ENCODE data around the gene GTF3C5.
"Not testable (repeated sequence)": the region's sequence is repeated elsewhere in the genome, so short reads cannot be mapped to it uniquely, and the experiment has no call there.

The GTF3C5 gene

GRCh38 chr9:133072210-133072609 is 41.4 kb downstream of the GTF3C5 start:
- DNase-seq: not testable (repeated sequence)

DNA sequence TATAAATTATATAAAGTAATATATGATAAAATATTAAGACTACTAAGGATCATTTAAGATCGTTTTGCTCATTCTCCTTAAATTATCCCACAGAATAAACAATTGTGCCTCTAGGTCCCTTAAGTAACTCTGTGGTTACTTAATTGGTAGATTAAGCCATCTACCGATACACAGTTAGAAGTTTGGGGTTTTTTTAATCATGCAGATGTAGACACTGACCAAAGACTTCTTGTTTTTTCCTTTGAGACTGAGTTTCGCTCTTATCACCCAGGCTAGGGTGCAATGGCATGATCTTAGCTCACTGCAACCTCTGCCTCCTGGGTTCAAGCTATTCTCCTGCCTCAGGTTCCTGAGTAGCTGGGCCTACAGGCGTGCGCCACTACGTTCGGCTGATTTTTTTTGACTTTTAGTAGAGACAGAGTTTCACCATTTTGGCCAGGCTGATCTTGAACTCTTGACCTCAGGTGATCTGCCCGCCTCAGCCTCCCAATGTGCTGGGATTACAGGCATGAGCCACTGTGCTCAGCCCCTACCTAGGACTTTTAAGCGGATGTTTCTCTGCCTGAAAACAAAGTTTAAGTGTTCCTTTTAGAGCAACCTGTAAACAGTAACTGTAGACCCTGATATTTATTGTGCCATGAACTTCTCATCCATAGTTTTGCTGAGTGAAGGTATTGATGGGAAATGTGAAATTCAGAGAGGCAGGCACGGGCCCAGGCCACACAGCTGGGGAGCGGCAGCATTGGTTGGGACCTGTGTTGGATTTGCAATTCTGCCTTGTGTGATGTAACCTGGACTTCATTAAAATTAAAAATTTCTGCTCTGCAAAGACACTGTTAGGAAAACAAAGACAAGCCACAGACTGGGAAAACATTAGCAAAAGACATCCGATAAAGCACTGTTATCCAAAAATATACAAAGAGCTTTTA is 42.6 kb downstream of the GTF3C5 start:
- DNase-seq: no peak

- DNase-seq: no peak
Measured at GRCh38 chr9:133074111-133074651, 43.4 kb downstream of the GTF3C5 start.

DNA sequence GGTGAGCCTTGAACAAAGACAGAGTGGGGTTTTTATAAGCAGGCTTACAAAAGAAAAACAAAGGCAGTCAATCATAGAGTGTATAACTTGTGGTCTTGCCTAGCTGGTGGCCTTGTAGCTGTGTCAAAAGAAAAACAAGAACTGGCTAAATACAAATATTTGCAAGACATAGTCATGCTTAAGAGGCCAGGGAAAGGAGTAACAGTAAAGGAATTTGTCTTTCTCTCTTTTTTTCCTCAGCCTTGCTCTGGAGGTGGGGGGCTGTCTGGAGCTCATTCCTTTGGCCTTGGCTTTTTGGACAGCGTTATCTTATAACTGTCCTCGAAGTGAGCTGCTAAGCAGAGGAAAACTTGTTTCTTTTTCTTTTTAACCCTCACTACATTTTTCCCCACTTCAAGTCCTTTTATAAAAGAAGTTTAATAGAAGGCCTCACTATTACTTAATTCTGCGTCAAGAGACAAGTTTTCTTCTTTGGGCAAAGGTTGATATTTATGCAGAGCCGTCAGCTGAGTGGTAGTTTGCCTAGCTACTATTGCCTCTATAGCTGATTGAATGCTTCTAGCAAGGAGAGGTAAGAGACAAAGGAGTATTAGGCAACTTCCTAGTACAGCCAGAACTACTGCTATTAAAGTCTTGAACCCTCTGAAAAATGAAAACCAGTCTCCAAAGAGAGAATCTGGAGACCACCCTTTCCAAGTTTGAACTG is 45.3 kb downstream of the GTF3C5 start:
- no peak for DNase-seq

- DNase-seq: no peak
Measured at GRCh38 chr9:133076691-133077090, 45.9 kb downstream of the GTF3C5 start.

GRCh38 chr9:133078486-133078885 is 47.7 kb downstream of the GTF3C5 start:
- DNase-seq: no peak

- DNase-seq: no peak
Measured at GRCh38 chr9:133080161-133080560, 49.4 kb downstream of the GTF3C5 start.

DNA sequence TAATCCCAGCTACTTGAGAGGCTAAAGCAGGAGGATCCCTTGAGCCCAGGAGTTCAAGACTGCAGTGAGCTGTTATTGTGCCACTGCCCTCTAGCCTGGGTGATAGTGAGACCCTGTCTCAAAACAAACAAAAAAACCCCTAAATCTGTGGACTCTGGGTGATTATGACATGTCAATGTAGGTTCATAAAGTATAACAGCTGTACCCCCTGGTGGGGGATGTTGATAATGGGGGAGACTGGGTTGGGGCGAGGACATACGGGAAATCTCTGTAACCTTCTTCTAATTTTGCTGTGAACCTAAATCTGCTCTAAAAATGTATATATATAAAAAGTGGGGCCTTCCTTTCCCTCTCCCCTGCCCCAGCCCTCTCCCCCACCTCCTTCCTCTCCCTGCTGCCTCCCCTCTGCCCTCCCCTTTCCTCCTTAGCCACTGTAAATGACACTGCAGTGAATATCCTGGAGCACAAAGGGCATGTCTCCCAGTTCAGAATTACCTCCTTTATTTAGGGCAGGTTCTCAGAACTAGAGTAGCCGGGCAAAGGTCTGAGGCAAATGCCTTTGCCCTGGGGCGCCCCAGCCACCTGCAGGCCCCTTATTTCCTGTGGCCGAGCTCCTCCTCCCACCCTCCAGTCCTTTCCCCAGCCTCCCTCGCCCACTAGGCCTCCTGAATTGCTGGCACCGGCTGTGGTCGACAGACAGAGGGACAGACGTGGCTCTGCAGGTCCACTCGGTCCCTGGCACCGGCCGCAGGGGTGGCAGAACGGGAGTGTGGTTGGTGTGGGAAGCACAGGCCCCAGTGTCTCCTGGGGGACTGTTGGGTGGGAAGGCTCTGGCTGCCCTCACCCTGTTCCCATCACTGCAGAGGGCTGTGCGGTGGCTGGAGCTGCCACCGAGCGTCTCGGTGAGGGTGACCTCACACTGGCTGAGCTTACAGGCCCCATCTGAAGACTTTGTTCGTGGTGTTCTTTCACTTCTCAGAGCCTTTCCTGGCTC is 50.3 kb downstream of the GTF3C5 start:
- not testable (repeated sequence) for DNase-seq

- DNase-seq: not testable (repeated sequence)
Measured at GRCh38 chr9:133081957-133082644, 51.3 kb downstream of the GTF3C5 start.

GRCh38 chr9:133083688-133084087 is 52.9 kb downstream of the GTF3C5 start:
- DNase-seq: not testable (repeated sequence)

- not testable (repeated sequence) for DNase-seq
Measured at GRCh38 chr9:133086212-133086860, 55.5 kb downstream of the GTF3C5 start.

GRCh38 chr9:133086894-133087293 is 56.1 kb downstream of the GTF3C5 start:
- DNase-seq: no peak

DNA sequence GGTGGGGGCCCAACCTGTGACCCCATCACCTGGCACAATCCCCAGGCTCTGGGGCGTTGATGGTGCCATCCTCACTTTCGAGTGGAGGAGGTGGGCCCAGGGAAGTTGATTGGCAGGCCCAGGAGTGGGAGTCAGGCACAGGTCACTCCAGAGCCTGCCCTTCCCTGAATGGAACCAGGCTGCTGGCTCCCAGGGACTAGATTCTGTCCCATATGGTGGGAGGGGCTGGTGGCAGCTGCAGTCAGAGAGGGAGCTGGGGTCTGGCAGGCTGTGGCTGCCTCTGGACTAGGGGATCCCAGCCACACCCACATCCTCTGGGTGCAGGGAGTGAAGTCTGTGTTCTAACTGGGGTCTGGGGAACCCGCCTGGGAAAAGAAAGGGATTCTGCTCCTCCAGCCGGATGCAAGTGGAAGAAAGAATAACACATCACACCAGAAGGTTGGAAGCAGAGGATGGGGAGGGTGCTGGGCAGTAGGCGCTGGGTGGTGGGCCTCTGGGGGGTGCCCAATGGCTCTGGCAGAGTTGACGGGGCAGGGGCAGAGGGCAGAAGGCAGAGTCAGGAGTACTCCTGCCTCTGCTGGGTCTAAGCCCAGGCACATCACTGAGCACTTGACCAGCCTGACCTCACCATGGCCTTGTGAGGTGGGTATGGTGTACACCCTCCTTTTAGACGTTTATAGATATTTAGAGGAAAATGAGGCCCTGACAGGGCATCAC is 56.8 kb downstream of the GTF3C5 start:
- DNase-seq: no peak

DNA sequence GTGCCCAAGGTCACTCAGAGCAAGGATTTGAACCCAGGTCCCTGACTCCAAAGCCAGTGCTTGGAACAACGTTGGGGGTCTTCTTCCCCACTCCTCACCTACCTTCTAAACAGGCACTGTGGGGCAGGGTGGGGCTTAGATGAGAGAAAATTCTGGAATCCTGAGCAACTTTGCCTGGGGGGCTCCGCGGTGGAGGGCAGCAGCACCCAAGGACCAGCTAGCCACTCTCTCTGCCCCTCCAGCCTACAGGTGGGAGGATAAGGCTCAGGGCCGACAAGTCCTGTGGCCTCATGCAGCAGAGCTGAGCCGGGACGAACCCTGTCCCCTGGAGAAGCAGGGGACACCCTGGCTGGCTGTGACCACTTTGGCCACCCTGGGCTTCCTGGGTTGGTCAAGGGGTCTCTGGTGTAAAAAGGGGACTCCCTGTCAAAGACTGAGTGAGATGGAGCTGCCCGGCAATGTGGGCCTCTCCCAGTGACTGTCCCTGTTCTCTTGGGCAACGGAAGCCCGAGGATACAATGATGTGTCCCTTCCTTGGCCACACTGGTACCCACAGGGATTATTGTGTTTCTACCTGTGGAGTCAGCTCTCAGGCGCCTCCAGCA is 57.5 kb downstream of the GTF3C5 start:
- DNase-seq: no peak

DNA sequence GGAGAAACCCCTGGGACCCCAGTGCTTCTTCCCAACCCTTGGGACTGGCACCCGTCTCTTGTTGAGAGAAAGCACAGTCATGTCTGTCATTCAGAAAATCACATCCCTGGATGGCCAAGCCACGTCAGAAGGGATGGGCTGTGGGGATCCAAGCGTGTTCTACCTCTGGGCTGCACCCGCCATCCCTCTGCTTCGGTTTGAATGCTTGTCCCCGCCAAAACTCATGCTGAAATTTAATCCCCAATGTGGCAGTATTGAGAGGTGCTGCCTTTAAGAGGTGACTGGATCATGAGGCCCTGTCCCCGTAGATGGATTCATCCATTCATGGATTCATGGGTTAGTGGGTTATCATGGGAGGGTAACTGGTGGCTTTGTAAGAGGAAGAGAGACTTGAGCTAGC is 58.0 kb downstream of the GTF3C5 start:
- DNase-seq: no peak

- DNase-seq: peak; percentile 28
Measured at GRCh38 chr9:133089271-133089671, 58.5 kb downstream of the GTF3C5 start.

DNA sequence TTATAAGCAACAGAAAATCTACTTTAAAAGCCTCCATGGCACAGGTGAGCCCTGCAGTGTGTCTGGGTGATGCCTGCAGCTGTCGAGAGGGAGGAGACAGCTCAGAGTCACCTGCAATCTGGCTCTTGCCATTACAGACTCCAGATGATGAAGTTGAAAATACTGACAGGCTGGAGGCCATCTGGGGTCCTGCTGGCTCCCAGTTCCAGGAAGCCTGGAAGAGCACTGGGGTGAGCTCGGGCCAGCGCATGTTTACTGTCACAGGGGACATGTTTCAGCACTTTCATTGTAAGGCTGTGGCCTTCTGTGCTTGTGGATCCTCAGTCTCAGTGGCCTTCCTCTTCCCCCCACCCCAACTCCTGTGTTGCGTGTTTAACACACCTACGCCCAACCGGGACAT is 59.4 kb downstream of the GTF3C5 start:
- DNase-seq: no peak

DNA sequence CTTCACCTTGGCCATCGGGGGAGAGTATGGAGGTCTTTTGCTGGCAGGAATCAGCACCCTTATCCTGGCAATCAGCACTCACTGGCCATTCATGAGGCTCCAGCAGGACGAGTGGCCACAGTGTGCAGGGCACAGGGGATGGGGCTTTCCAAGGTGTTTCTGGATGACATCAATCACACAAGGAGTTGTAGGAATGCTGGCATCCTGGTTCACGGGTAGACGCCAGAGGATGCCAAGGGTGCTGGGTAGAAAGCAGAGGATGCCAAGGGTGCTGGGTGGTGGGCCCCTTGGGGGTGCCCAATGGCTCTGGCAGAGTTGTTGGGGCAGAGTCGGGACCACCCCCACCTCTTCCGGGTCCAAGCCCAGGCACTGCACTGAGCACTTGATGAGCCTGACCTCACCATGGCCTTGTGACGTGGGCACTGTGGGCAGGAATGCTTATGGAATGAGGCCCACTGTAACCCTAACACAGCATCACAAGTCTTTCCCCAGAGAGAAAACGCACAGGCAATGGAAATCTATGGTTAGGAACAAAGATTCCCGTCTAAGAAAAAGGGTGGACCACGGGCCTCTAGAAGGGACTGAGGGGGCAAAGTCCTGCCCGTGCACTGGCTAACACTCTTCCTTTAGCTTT is 60.1 kb downstream of the GTF3C5 start:
- no peak for DNase-seq

DNA sequence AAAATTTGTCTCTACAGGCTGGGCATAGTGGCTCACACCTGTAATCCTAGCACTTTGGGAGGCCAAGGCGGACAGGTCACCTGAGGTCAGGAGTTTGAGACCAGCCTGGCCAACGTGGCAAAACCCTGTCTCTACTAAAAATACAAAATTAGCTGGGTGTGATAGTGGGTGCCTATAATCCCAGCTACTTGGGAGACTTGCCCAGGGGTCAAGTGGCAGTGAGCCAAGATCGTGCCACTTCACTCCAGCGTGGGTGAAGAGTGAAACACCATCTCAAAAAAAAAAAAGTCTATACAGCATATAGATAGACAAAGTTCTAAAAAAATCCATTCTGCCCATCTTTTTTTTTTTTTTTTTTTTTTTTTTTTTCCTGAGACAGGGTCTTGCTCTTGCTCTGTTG is 63.6 kb downstream of the GTF3C5 start:
- DNase-seq: not testable (repeated sequence)

Data from right hindlimb (tissue), 1 donor.